NCI-H2196 (cell line): ENCODE results near the gene RNF212.
A peak's percentile ranks its signal among the peaks of the same experiment; 100 is the strongest.
"Not testable (repeated sequence)": the region's sequence is repeated elsewhere in the genome, so short reads cannot be mapped to it uniquely, and the experiment has no call there.

Experiments used
- DNase-seq: peaks from one replicate; lab custom pipeline; 2025; ENCODE audit not compliant: unreplicated experiment; lab: John Stamatoyannopoulos, UW

Gene RNF212

DNA sequence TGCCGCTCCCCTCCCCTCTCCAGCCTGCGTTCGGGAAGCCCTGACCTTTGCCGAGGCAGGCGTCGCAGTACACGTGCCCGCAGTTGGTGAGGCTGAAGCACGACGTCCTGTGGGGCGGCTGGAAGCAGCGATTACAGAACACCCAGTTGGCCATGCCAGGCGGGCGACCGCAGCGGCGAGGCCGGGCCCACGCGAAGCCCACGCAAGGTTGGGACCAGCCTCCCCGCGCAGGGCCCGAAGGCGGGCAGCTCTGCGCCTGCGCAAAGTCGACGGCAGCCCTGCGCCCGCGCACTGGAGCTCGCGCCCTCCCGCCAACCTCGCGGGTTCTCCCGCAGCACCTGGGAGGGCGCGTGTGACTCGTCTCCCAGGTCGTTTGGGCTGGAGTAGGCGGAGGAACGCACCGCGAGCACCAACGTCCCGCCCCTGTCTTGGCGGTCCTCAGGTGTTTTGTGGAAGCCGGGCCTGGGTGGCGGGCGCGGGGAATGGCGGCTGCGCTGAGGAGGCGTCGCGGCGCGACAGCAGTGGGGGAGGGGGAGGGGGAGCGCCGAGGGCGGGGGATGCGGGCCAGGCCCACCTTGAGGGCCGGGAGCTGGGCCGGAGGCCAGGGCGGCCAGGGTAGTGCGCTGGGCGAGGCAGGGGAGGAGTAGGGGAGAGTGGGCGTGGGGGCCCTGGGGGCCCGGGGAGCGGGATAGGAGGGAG, at the start of gene RNF212:
Gene RNF212 (minus strand): TSS at position 254 of the 699 bp plus-strand sequence. CDS start 100 bp downstream, at position 154.
- peak; percentile 70 for DNase-seq

- no peak for DNase-seq
Measured at GRCh38 chr4:1160351-1160750, 47.0 kb upstream of the RNF212 start.

DNA sequence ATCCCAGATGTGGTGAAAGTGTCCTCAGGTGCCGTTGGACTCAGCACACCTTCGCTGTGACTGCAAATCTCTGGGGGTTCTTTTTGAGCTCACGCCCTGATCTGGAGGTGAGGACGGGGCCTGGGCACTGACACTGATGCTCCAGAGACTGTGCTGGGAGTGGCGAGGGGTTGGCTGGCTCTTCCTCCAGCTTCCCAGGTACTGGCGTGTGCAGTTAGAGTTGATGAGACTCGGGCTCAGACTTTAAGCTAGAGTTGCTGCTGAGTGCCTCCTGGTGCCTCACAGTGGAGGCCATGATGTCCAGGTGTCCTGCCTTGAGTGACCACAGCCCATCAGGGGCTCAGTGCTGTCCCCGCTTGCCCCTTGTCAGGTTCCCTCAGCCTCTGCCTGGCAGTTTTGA, 42.7 kb upstream of the RNF212 start:
- DNase-seq, result no peak

DNA sequence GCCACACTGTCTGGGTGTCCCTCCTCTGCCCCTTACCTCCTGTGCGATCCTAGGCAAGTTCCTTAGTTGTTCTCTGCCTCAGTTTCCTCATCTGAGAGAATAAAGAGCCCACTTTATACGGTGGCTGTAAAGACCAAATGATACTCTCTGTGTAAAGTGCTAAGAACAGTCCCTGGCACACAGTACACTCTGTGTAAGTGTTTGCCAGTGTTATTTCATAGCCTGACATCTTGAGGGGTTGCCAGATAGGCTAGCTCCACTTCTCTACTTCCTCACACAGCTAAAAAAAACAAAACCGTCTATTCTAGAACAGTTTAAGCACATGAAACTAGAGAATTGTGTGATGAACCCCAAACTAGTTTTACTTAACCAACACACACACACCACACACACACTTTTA, 42.0 kb upstream of the RNF212 start:
- DNase-seq, result no peak

DNA sequence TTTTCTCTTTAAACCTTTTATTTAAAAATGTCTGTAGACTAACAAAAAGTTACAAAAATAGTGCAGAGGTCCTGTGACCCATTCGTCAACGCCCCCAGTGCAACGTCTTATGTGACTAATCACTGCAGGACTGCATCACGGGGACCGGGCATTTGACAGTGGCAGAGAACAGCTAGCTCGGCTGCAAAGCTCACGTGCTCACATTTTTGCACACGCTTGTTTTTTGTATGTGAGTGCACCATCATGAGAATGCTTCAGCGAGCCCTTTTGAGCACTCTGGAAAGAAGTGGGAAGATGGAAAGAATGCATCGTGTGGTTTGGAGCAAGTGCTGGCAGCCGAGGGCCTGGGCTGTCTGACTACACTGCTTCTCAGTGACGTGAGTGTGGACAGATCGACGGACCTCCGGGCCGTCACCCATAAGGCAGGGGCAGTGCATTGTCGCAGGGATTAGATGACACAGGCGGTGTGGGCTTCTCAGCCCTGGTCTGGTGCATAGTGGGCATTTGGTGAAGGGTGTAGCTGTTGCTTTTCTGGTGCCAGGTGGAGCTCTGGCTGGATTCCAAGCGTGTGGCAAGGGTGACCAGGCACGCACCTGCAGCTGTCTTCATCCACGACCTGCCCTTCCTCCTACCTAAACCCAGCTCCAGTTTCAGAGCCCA, 41.3 kb upstream of the RNF212 start:
- DNase-seq, result peak; percentile 24

- DNase-seq, result no peak
Measured at GRCh38 chr4:1154126-1154522, 40.8 kb upstream of the RNF212 start.

DNA sequence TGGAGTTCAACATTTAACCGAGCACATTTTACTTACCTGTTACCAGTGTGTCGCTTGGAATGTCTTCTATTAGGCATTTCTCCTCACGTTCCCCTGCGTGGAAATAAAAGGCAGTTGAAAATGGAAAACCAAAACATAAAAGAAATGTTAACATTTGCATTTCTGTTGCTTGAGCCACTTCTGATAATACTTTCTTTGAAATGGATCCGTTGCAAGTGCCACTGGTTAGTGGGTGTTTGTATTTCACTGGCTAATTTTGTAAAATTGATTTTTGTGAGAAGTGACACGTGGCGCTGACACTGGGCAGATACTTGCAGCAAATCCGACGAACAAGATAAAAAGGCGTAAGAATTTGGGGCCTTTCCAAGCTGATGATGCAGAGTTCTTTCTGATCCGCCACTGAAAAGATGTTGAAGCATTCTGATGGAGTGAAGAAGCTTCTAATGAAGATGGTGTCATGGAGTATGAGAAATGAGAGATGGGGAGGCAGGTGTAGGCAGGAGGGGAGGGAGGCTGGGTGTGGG, 40.3 kb upstream of the RNF212 start:
- DNase-seq, result no peak

GRCh38 chr4:1152290-1152689, 38.9 kb upstream of the RNF212 start:
- peak; percentile 27 for DNase-seq

DNA sequence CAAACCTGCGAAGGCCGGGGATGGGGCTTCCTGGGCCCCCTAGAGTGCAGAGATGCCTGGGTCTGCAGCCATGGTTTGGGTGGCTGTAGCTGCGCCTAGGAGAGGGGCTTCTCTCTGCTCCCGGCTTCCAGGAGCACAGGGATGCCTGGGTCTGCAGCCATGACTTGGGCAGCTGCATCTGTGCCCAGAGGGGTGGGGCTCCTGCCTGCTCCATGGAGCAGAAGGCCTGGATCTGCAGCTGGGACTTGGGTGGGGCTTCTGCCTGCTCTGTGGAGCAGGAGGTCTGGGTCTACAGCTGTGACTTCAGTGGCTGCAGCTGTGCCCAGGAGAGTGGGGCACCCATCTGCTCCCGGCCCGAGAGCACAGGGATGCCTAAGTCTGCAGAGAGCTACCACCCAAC, 38.2 kb upstream of the RNF212 start:
- DNase-seq, result no peak

DNA sequence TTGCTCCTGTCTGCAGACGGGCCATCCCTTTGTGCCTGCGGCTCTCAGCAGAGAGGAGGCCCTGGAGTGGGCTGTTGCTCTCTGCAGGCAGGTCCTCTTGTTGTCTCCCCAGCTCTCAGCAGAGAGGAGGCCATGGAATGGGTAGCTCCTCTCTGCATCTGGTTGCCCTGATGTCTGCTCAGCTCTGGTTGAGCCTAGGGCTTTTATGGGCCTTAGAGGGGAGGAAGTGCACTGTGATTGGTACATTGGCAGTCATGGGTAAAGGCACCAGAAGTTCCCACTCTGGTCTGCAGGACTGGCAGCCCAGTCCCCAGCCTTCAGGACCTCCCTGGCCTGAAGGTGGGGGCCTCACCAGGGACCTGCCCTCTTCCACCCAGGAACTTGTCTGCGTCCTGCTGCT, 37.5 kb upstream of the RNF212 start:
- DNase-seq, result no peak

DNA sequence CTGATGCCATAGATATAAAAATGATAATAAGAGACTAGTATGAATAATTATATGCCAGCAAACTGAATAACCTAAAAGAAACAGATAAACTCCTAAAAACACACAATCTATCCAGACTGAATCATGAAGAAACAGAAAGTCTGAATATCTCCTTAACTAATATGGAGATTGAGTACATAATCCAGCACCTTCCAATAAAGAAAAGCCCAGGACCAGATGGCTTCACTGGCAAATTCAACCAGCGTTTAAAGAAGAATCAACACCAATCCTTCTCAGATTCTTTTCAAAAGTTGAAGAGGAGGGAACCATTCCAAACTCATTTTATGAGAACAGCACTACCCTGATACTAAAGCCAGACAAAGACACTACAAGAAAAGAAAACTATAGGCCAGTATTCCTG, 26.5 kb upstream of the RNF212 start:
- DNase-seq, result no peak

- no peak for DNase-seq
Measured at GRCh38 chr4:1137850-1138249, 24.5 kb upstream of the RNF212 start.

DNA sequence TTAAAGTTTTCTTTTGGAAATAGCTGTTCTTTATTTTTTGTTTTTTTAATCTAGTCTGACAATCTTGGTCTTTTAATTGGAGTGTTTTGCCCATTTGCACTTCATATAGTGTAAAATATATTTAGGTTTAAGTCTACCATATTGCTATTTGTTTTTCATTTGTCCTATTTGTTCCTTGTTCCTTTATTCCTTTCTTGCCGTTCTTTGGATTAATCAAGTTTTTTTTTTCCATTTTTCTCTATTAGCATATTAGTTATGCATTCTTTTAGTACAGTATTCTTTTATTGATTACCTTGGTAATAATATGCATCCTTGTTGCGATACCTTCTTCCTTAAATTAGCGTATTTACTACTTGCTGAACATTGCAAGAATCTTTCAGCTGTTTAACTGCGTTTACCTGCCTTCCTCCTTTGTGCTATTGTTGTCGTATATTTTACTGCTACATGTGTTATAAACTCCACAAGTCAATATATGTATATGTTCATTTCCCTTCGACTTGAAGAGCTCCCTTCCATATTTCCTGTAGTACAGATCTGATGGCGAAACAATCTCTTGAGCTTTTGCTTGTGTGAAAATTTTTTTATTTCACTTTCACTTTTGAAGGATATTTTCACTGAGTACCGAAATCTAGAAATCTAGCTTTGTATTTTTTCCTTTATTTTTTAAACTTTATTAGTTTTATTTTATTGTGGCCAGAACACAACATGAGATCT, 23.9 kb upstream of the RNF212 start:
- DNase-seq, result no peak

DNA sequence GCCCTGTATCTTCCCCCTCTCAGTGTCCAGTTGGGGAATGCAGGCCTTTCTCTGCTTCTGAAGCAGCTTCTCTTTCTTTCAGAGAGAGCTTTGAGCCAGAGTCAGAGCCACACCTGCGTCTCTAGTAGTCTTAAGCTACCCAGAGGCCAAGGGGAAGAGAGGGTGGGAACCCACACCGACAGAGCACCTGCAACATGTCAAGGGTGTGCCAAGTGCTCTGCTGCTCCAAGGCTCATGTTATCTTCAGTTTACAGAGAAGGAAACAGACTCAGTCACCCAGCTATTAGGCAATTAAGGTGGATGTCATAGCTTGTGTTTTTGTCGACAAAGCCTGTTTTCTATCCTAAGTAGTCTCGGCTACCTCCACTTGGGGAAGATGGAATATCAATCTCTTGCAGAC, 22.7 kb upstream of the RNF212 start:
- DNase-seq, result peak; percentile 41

- no peak for DNase-seq
Measured at GRCh38 chr4:1133033-1133432, 19.7 kb upstream of the RNF212 start.

- DNase-seq, result peak; percentile 82
Measured at GRCh38 chr4:1130316-1131186, 17.2 kb upstream of the RNF212 start.

DNA sequence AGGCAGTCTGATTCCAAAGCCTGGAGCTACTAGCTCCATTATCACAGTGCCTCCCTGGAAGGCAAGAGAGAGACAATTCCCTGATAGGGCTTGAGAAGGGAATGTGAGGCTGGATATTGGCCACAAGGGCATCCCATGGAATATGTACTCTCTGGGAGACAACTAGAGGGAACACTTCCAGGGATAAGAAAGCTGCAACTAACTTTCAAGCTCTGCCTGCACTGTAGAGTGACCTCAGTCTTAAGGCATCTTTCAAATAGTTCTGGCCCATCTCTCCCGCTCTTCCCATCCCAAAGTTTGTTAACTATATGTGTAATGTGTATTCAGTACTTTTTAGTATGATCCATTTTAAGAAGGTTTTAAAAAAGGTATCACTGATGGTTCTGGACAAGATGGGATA, 13.1 kb upstream of the RNF212 start:
- no peak for DNase-seq

- DNase-seq, result not testable (repeated sequence)
Measured at GRCh38 chr4:1125466-1125865, 12.1 kb upstream of the RNF212 start.

DNA sequence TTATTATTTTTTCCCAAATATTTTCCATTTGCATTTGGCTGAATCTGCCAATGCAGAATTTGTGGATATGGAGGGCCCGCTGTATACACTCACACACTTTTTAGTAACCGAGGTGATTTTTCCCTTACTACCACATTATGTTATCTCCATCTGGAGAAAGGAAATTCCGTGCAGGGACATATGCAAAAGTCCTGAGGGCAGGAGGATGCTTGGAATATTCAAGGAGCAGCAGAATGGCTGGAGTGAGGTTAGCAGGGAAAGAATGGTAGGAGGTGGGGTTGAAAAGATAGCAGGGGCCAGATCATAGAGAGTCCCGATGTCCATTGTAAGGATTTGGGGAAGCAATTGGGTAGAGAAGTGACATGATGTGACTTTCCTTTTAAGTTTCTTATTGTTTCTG, 11.5 kb upstream of the RNF212 start:
- DNase-seq, result no peak

GRCh38 chr4:1122505-1122904, 9.1 kb upstream of the RNF212 start:
- no peak for DNase-seq

- DNase-seq, result no peak
Measured at GRCh38 chr4:1116838-1117237, 3.5 kb upstream of the RNF212 start.
